K562 (cell line): ENCODE results near the gene TMEM88. TPM values are rescaled to one million over a fixed set of nuclear protein-coding genes. Genes with fewer than 3 reads are reported as not detected.

Source experiments
- MEIS2 ChIP-seq: fragments of 450-650 bp; IDR thresholded peaks from 2 replicates; pipeline ENCODE4 v1.6.1; 2014; ENCODE audit warnings: mild to moderate bottlenecking; ENCODE audit not compliant: partially characterized antibody
- MGA ChIP-seq: fragments of 450-650 bp; IDR thresholded peaks from 2 replicates; pipeline ENCODE4 v1.6.1; 2016; ENCODE audit warnings: mild to moderate bottlenecking, moderate library complexity
- PHF21A ChIP-seq: fragments of 450-650 bp; IDR thresholded peaks from 2 replicates; pipeline ENCODE4 v1.6.1; 2017; ENCODE audit warnings: low read depth, borderline replicate concordance
- ZBTB40 ChIP-seq, 2 experiments: fragments of 450-650 bp in 1 of 2; sonication (generic) in 1 of 2; formaldehyde crosslinking in 1 of 2; IDR thresholded peaks; 2 replicates each; pipeline versions ENCODE4 v1.7.1 to v1.9.0; 2016 to 2022; ENCODE audit warnings: inconsistent platforms in 1 of 2, mild to moderate bottlenecking in 1 of 2, missing genetic modification reagents in 1 of 2
- ZFP30 ChIP-seq: fragments of 250-450 bp; sonication (Bioruptor Pico); IDR thresholded peaks from 2 replicates; pipeline ENCODE4 v1.8.0; 2022; ENCODE audit warnings: moderate library complexity, mild to moderate bottlenecking, inconsistent platforms, borderline replicate concordance
- polyA plus RNA-seq, 8 experiments: library from polyadenylated mRNA; depleted of rRNA in 4 of 8; stranded (reverse) in 5 of 8; unstranded in 3 of 8; fragments of >200 nt; fragmentation: Nextera tagmentation in 2 of 8; fragmentation: Illumina TruSeq in 1 of 8; extraction: Ambion mirVana in 2 of 8; extraction: Trizol in 1 of 8; gene quantifications; 2 replicates each; pipeline versions ENCODE4 v1.2.1 to v1.2.3, GENCODE V29; 2011 to 2014; ENCODE audit warnings: inconsistent platforms in 1 of 8, missing spikeins in 1 of 8
- total RNA-seq, 7 experiments: library from RNA; depleted of rRNA in 6 of 7; stranded (reverse); fragments of >200 nt in 6 of 7; fragmentation: Illumina TruSeq in 2 of 7; extraction: Trizol in 2 of 7; gene quantifications; 2 replicates each; pipeline versions ENCODE4 v1.2.1 to v1.2.3, GENCODE V29; 2011 to 2021; ENCODE audit warnings: low replicate concordance in 1 of 7

Gene TMEM88
- total and polyA plus RNA-seq, 9 of the 15 experiments (the other 6 are each of a cell fraction or from before 2014, with no cell fraction given), result 0.10 to 1.4 (median 0.36) TPM; not detected in 3

- TF ChIP-seq MGA, result no peak
- no peak for TF ChIP-seq ZFP30
- TF ChIP-seq MEIS2, result peak; percentile 11
- TF ChIP-seq PHF21A, result no peak
- TF ChIP-seq ZBTB40 (IDR thresholded peaks at IDR 0.05), result 0 out of 2 replicates have a peak, but pooled peaks have one; percentile 24
- TF ChIP-seq ZBTB40 (CRISPR knock-in tag; IDR thresholded peaks at IDR 0.05), result no peak
Observed at GRCh38 chr17:7837408-7838088, 17.3 kb upstream of the TMEM88 start (continued).
